Fibroblast of skin of abdomen (primary cell): ENCODE results near the gene FRS2. TPM values are rescaled to one million over a fixed set of nuclear protein-coding genes. Genes with fewer than 3 reads are reported as not detected.
A peak's percentile ranks its signal among the peaks of the same experiment; 100 is the strongest.
"Not testable (repeated sequence)": the region's sequence is repeated elsewhere in the genome, so short reads cannot be mapped to it uniquely, and the experiment has no call there.

Experiments
- DNase-seq: peaks from one replicate; pipeline ENCODE4 v3.0.0-alpha.2; 2013
- polyA plus RNA-seq, 2 experiments: library from polyadenylated mRNA; unstranded; fragments of 120-200 nt; gene quantifications; one replicate each; pipeline ENCODE4 v1.2.1, GENCODE V29; 2013; ENCODE audit not compliant: insufficient read length in 2 of 2

FRS2 gene, protein sequence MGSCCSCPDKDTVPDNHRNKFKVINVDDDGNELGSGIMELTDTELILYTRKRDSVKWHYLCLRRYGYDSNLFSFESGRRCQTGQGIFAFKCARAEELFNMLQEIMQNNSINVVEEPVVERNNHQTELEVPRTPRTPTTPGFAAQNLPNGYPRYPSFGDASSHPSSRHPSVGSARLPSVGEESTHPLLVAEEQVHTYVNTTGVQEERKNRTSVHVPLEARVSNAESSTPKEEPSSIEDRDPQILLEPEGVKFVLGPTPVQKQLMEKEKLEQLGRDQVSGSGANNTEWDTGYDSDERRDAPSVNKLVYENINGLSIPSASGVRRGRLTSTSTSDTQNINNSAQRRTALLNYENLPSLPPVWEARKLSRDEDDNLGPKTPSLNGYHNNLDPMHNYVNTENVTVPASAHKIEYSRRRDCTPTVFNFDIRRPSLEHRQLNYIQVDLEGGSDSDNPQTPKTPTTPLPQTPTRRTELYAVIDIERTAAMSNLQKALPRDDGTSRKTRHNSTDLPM
- 18.6 TPM for polyA plus RNA-seq (2013, experiment 1 of 2; ENCODE audit: insufficient read length)
- 20.2 TPM for polyA plus RNA-seq (2013, experiment 2 of 2; ENCODE audit: insufficient read length)

DNA sequence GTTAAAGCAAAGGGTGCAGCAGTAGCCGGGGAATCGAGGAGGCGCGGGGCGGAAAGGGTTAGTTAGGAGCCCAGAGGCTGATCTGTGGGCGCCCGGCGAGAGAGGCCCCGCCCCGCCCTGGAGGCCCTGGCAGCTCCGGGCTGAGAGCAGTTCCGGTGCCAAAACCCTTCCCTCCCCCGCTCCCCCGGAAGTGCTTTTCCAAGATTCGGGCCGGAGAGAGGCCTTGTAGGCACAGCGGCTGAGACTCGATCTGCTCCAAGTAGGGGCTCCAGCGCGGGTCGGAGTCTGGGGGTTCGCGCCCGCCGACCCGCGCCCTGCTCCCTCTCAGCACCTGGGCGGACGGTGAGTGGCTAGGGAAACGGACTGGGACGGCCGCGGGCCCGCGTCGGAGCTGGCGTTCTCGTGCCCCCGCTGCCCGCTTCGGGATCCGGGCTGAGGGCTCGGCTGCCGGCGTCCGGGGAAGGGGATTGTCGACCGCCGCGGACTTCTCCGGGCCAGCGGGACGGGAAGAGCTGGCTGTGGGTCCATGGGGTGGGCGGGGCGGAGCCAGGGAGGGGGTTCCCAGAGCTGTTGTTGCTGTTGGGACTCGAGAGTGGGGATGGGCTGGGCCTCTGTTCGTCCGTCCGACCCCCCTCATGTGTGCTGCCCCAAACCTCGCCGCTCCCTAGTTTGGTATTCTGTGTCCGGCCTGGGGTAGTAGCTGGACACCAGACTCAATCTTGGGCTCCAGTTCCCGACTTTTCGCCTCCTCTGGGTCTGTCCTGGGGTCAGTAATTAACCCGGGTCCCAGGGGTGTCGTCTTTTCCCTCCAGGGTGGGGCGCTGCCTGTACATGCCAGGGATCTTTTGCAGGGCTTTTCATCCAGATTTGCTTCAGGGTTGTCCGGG, at the start of gene FRS2:
Gene FRS2 (plus strand): TSS at position 200 of the 887 bp plus-strand sequence. CDS start 98,643 bp downstream, outside the sequence.
- DNase-seq, result peak; percentile 91

DNA sequence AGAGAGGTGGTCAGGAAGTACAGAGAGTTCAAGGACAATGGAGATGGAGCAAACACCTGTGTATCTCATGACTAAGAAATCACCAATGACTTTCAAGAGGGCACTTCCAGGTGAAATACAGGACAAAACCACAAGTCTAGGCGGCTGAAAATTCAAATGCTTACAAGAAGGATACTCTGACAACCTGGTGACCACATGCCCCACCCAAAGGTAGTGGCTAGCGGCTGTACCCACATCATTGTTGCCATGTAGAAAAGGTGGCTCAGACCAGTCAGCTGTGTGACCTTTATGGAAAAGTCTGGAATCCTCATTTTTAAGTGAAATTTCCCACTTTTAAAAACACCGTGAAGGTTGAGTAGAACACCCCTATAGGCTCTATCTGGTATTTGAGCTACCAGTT, 48.6 kb upstream of the FRS2 start:
- DNase-seq, result no peak

- no peak for DNase-seq
Observed at GRCh38 chr12:69423037-69423905, 46.9 kb upstream of the FRS2 start.

GRCh38 chr12:69425417-69425816, 44.8 kb upstream of the FRS2 start:
- DNase-seq, result no peak

GRCh38 chr12:69428351-69429073, 41.7 kb upstream of the FRS2 start:
- DNase-seq, result no peak

DNA sequence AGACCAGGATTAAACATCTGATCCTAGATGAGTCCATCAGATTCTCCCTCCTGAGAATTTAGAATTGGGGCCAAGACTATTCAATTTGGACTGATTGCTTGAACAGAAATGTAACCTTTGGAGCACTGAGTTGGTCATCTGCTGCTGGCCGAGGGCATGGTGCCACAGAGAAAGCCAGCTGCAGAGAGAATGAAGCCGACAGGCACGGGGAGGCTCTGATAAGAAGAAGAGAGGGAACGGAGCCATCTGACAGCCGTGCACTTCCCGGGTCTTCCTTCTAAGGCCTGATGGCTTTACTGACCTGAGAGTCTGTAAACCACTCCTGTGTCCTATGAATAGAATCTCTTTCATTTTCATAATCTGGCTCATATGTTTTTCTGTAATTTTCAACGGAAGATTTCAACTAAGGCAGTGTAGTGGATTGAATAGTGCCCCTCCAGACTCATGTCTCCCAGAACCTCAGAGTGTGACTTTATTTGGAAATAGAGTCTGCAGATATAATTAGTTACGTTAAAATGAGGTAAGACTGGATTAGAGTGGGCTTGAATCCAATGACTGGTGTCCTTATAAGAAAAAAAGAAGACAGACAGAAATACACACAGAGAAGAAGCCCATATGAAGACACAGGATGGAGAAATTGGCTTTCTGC, 39.1 kb upstream of the FRS2 start:
- no peak for DNase-seq

DNA sequence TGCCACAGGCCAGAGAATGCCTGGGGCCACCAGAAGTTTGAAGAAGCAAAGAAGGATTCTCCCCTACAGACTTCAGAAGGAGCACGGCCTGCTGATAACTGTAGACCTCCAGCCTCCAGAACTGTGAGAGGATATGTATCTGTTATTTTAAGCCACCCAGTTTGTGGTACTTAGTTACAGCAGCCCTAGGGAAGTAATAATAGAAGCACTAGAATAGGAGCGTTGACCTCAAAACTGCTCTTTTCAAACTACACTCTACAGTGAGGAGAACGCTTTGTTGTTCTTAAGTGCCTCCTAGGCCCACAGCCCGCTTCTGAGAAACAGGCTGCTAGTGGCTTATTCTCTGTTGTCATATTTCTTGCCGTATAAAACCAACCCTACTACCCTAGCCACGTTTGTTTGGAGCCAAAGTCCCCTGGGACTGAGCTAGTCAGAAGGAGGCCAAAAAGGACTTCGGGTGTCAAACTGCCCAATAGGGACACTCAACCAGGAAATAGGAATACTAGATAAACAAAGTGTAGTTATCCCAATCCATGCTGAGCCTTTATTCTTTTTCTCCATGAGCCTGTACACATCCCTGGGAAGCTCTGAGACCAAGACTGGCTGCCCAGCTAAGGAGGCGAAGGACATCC, 38.5 kb upstream of the FRS2 start:
- DNase-seq, result no peak

- no peak for DNase-seq
Observed at GRCh38 chr12:69433653-69434052, 36.5 kb upstream of the FRS2 start.

- peak; percentile 38 for DNase-seq
Observed at GRCh38 chr12:69435644-69436043, 34.5 kb upstream of the FRS2 start.

- DNase-seq, result no peak
Observed at GRCh38 chr12:69437073-69437472, 33.1 kb upstream of the FRS2 start.

- DNase-seq, result no peak
Observed at GRCh38 chr12:69438539-69438938, 31.6 kb upstream of the FRS2 start.

- DNase-seq, result no peak
Observed at GRCh38 chr12:69440016-69440415, 30.2 kb upstream of the FRS2 start.

DNA sequence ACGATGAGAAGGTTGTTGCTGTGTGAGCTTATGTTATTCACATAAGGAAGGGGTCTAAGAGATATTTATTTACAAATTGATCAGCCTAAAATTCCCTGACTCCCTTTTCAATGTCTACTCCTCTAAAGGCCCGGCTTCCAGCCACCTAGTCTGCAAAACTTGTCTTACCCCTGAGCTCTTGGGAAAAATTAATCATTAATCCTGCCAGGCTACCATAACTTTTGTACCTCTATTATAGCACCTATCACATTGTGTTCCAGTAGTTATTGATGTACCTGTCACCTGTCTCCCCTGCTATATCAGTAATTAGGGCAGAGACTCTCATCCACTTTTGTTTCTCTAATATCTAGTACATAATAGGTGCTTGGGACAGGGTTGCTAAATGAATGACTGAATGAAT, 29.3 kb upstream of the FRS2 start:
- DNase-seq, result no peak

GRCh38 chr12:69442894-69443293, 27.3 kb upstream of the FRS2 start:
- peak; percentile 4 for DNase-seq

DNA sequence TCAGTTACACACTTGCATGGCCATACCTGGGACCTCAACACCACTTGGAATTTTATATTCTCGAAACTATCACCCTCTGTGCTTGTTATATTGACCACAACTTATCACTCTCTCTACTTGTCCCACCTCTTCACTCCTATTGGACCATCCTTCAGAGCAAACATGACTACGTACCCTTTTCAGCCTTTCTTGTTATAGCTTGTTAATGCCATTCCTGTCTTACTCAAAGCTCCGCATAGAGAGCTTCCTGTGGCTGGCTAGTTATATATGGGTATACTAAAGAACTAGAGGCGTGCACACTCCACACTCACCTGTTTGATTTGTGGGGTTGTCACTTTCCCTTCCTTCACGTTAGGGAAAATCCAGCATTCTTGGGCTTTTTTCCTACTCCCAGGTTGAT, 26.3 kb upstream of the FRS2 start:
- DNase-seq, result no peak

DNA sequence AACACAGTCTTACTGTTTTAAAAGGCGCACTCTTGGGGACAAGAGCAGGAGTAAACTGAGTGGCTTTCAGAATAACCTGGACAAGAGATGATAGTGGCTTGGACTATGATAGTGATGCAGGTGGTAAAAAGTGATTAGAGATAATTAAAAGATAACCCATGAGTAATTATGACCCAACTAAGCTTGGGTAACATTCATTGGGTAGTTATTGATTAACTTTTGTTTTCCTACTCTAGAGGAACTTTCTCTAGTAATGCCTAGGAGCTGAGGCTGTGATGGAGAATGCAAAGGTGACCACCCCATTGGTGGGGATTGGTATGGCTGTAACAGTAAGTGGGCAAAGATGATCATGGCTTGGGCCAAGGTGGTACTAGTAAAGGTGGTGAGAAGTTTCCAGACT, 22.3 kb upstream of the FRS2 start:
- DNase-seq, result no peak

- not testable (repeated sequence) for DNase-seq
Observed at GRCh38 chr12:69452598-69453132, 17.5 kb upstream of the FRS2 start.

GRCh38 chr12:69456239-69456638, 13.9 kb upstream of the FRS2 start:
- no peak for DNase-seq

GRCh38 chr12:69457433-69457832, 12.8 kb upstream of the FRS2 start:
- DNase-seq, result no peak

- DNase-seq, result no peak
Observed at GRCh38 chr12:69459477-69459876, 10.7 kb upstream of the FRS2 start.
